ENCODE data around the gene PRPF31.
A peak's percentile ranks its signal among the peaks of the same experiment; 100 is the strongest.
"Not testable (repeated sequence)": the region's sequence is repeated elsewhere in the genome, so short reads cannot be mapped to it uniquely, and the experiment has no call there.

PRPF31 gene

GRCh38 chr19:54159352-54160181, 44.0 kb downstream of the PRPF31 start, which contains the start of gene LENG1:
LENG1 (minus strand) TSS chr19:54159721; CDS start chr19:54159695, 26 bp downstream.
- peak; percentile 100 for DNase-seq (ENCODE audit: low read depth, low spot score)
- H3K27ac ChIP-seq: peak within 1 kb of the TSS; percentile 95

- H3K27ac ChIP-seq: peak overlapping the region; percentile 95
- DNase-seq (ENCODE audit: low read depth, low spot score): no peak
Observed at GRCh38 chr19:54160182-54160811, 44.7 kb downstream of the PRPF31 start.

GRCh38 chr19:54160854-54161253, 45.3 kb downstream of the PRPF31 start:
- DNase-seq (ENCODE audit: low read depth, low spot score): no peak

GRCh38 chr19:54162241-54162805, 46.8 kb downstream of the PRPF31 start:
- peak overlapping the region; percentile 23 for H3K27ac ChIP-seq
- DNase-seq (ENCODE audit: low read depth, low spot score): no peak

More at GRCh38 chr19:54160854-54161253, 45.3 kb downstream of the PRPF31 start:
- peak overlapping the region; percentile 95 for H3K27ac ChIP-seq

- no peak for DNase-seq (ENCODE audit: low read depth, low spot score)
- peak overlapping the region; percentile 23 for H3K27ac ChIP-seq
Observed at GRCh38 chr19:54162884-54163283, 47.3 kb downstream of the PRPF31 start.

GRCh38 chr19:54164369-54165068, 49.0 kb downstream of the PRPF31 start:
- no peak overlapping the region for H3K27ac ChIP-seq
- DNase-seq (ENCODE audit: low read depth, low spot score): no peak

GRCh38 chr19:54165222-54165621, 49.7 kb downstream of the PRPF31 start:
- no peak overlapping the region for H3K27ac ChIP-seq
- DNase-seq (ENCODE audit: low read depth, low spot score): no peak

GRCh38 chr19:54168174-54168917, 52.8 kb downstream of the PRPF31 start:
- H3K27ac ChIP-seq: no peak overlapping the region
- no peak for DNase-seq (ENCODE audit: low read depth, low spot score)

- H3K27ac ChIP-seq: no peak overlapping the region
- DNase-seq (ENCODE audit: low read depth, low spot score): no peak
Observed at GRCh38 chr19:54169149-54169740, 53.7 kb downstream of the PRPF31 start.

- not testable (repeated sequence) for DNase-seq (ENCODE audit: low read depth, low spot score); H3K27ac ChIP-seq
Observed at GRCh38 chr19:54171736-54172431, 56.3 kb downstream of the PRPF31 start.

- peak within 1 kb of the TSS; percentile 74 for H3K27ac ChIP-seq
- DNase-seq (ENCODE audit: low read depth, low spot score): no peak
Observed at GRCh38 chr19:54172471-54173358, 57.2 kb downstream of the PRPF31 start, which contains the start of gene TMC4. TMC4 (minus strand) TSS chr19:54173160; CDS start chr19:54173117, 43 bp downstream.

- DNase-seq (ENCODE audit: low read depth, low spot score): no peak
- peak overlapping the region; percentile 74 for H3K27ac ChIP-seq
Observed at GRCh38 chr19:54173359-54173699, 57.8 kb downstream of the PRPF31 start.

- no peak for DNase-seq (ENCODE audit: low read depth, low spot score)
- H3K27ac ChIP-seq: no peak overlapping the region
Observed at GRCh38 chr19:54173951-54174834, 58.6 kb downstream of the PRPF31 start.

- no peak for DNase-seq (ENCODE audit: low read depth, low spot score)
- no peak overlapping the region for H3K27ac ChIP-seq
Observed at GRCh38 chr19:54178581-54179261, 63.2 kb downstream of the PRPF31 start.

- H3K27ac ChIP-seq: no peak overlapping the region
- no peak for DNase-seq (ENCODE audit: low read depth, low spot score)
Observed at GRCh38 chr19:54179262-54179852, 63.8 kb downstream of the PRPF31 start.

GRCh38 chr19:54179921-54180461, 64.4 kb downstream of the PRPF31 start:
- DNase-seq (ENCODE audit: low read depth, low spot score): no peak
- no peak overlapping the region for H3K27ac ChIP-seq

Data from epithelial cell of prostate (primary cell).